ENCODE data around the gene PRKD2.

PRKD2 gene

GRCh38 chr19:46739290-46739771 lies 22.4 kb upstream of the PRKD2 start:
- DNase-seq: no peak

GRCh38 chr19:46737761-46738171 lies 20.9 kb upstream of the PRKD2 start:
- DNase-seq: no peak

GRCh38 chr19:46737298-46737654 lies 20.4 kb upstream of the PRKD2 start:
- DNase-seq: no peak

GRCh38 chr19:46736531-46737297 lies 19.8 kb upstream of the PRKD2 start:
- DNase-seq: no peak

GRCh38 chr19:46733690-46734292 lies 16.9 kb upstream of the PRKD2 start:
- DNase-seq: no peak

- no peak for DNase-seq
These were observed 16.2 kb upstream of the PRKD2 start for GRCh38 chr19:46732966-46733689.

GRCh38 chr19:46732172-46732938 lies 15.4 kb upstream of the PRKD2 start:
- DNase-seq: no peak

GRCh38 chr19:46731584-46731983 lies 14.7 kb upstream of the PRKD2 start:
- DNase-seq: no peak

GRCh38 chr19:46731007-46731501 lies 14.1 kb upstream of the PRKD2 start:
- DNase-seq: no peak

- no peak for DNase-seq
These were observed 13.7 kb upstream of the PRKD2 start for GRCh38 chr19:46730595-46730994.

- no peak for DNase-seq
These were observed 13.3 kb upstream of the PRKD2 start for GRCh38 chr19:46730187-46730586.

GRCh38 chr19:46729696-46730095 lies 12.8 kb upstream of the PRKD2 start:
- no peak for DNase-seq

GRCh38 chr19:46728693-46729339 lies 11.9 kb upstream of the PRKD2 start:
- no peak for DNase-seq

GRCh38 chr19:46728208-46728607 lies 11.3 kb upstream of the PRKD2 start:
- DNase-seq: no peak

GRCh38 chr19:46727757-46728156 lies 10.8 kb upstream of the PRKD2 start:
- DNase-seq: no peak

GRCh38 chr19:46726971-46727501 lies 10.1 kb upstream of the PRKD2 start:
- DNase-seq: no peak

- DNase-seq: no peak
These were observed 9.6 kb upstream of the PRKD2 start for GRCh38 chr19:46726551-46726950.

GRCh38 chr19:46725859-46726393 lies 9.0 kb upstream of the PRKD2 start:
- no peak for DNase-seq

- no peak for DNase-seq
These were observed 8.3 kb upstream of the PRKD2 start for GRCh38 chr19:46725036-46725820.

GRCh38 chr19:46724468-46724867 lies 7.6 kb upstream of the PRKD2 start:
- DNase-seq: no peak

- DNase-seq: no peak
These were observed 6.6 kb upstream of the PRKD2 start for GRCh38 chr19:46723471-46723870.
